IPS-18c (cell line): ENCODE results near the gene ALG3.

ENCODE experiments used
- H3K4me3 ChIP-seq: 2 replicates; pipeline ENCODE4 v1.7.0; 2013; ENCODE audit warnings: low read depth, mild to moderate bottlenecking, low read length, moderate library complexity; ENCODE audit not compliant: insufficient read depth
- H3K9me3 ChIP-seq: one replicate; pipeline ENCODE4 v1.6.1; 2013; ENCODE audit warnings: mild to moderate bottlenecking, low read length, moderate library complexity; ENCODE audit not compliant: control insufficient read depth, insufficient read depth

The ALG3 gene

DNA sequence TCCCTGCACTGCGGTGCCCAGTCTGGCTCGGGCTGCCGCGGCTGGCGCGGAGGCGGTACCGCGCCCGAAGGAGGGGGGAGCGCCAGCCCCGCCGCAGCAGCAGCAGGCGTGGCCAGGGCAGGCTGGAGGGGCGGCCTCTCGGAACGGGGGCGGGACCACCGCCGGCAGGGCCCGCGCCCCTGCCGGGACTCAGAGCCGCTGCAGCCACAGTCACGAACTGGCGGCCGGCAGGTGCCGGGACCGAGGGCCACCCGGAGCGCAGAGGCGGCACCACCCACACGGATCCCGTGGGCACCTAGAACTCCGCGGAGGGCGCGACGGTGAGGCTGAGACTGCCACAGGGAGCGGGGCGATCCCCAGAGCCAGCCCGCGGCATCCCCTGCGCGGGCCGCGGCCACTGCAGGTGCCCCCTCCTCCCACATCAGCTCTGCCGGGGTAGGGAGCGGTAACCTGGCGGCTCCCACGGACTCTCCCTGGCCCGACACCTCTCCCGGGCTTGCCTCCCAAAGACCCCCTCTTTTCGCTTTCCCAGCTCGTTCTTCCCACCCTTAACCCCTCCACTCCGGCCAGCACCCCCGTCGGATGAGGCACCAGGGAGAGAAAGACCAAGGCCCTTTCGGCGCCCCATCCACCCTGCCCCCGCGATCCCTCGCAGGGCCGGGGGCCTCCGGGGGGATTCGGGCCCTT lies 19.2 kb downstream of the ALG3 start, which contains the start of gene VWA5B2:
Gene VWA5B2, plus strand, starts transcription at position 192 of the 687 bp plus-strand sequence. CDS start 944 bp downstream, outside the sequence.
- Histone ChIP-seq H3K9me3 (peaks cover 2% of the 10 kb centered on the region), H3K4me3 (peak within 1 kb of the TSS; percentile 60)

DNA sequence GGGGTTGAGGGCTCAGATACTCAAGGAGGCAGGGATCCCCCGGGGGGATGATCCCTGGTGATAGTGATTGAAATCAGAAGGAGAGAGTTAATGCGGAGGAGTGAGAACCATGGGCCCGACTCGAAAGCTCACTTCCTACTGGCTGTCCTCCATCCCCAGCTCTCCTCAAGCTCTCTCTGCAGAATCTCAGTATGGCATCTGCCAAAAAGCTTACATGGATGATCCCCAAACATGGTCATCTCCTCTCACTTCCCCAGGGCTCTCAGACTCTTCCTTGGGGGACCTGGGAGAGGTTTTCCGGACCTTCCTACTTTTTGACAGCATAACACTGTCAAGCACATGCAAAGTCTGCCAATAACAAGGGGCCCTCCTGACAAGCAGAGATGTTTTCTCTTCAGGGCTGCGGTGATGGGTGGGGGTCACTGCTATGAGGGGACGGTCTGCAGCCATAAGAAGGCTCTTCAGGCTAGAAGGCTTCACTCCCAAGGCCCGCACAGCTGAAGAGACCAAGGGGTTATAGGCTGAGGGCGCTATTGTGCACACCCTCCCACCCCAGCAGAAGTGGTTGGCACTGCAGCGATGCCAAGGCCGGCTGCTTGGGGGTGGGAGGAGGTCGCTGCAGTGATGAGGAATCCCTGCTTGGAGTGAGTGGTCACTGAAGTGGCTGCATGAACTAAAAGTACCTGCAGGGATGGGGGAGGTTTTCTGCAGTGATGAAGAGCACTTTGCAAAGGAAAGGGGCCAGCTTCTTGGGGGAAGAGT lies 20.2 kb downstream of the ALG3 start:
- peaks cover 2% of the 10 kb centered on the region for H3K9me3 ChIP-seq
- H3K4me3 ChIP-seq: peak overlapping the region; percentile 60; the same call in 1 of the 2 replicates

DNA sequence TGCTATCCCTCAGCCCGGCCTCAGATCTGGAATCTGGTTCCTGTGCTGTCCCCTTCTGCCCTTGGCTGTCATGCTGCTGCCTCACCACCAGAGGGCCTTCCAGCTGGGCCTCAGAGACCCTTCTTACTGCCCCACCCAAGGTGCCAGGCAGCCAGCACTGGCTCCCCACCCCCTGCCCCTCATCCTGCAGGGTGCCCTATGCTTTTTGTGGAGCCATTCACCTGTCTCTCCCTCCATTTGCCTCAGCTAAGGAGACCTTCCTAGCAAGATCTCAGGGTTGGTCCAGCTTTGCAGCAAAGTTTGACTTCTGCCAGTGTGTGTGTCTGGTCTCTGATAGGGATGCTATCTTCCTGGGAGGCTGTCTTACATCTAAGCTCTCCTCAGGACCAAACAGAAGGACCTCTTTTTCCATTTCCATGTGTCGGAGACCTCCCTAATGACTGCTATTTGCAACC lies 21.3 kb downstream of the ALG3 start:
- Histone ChIP-seq H3K4me3 (no peak overlapping the region), H3K9me3 (peaks cover 2% of the 10 kb centered on the region)

DNA sequence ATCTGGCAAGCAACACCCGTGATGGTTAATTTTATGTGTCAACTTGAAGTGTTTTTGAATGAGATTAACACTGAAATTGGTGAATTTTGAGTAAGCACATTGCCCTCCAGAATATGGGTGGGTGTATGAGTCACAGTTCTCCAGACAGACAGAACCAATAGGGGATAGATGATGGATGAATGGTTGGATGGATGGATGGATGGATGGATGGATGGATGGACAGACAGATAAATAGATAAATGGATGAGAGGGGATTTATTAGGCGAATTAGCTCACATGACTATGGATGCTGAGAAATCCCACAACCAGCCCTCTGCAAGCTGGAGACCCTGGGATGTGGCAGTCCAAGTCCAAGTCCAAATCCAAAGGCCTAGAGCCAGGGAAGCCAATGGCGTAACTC lies 24.8 kb downstream of the ALG3 start:
- H3K9me3 ChIP-seq: no peaks in the 10 kb centered on the region
- no peak overlapping the region for H3K4me3 ChIP-seq

DNA sequence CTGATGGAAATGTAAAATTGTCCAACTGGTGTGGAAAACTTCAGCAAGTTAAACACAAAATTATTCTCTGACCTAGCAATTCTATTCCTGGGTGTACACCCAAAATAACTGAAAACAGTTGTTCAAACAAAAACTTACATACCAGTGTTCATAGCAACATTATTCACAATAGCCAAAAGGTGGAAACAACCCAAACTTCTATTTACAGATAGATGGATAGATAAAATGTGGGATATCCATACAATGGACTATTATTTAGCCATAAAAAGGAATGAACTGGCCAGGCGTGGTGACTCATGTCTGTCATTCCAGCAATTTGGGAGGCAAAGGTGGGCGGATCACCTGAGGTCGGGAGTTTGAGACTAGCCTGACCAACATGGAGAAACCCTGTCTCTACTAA lies 26.2 kb downstream of the ALG3 start:
- no peak overlapping the region for H3K4me3 ChIP-seq
- no peaks in the 10 kb centered on the region for H3K9me3 ChIP-seq

DNA sequence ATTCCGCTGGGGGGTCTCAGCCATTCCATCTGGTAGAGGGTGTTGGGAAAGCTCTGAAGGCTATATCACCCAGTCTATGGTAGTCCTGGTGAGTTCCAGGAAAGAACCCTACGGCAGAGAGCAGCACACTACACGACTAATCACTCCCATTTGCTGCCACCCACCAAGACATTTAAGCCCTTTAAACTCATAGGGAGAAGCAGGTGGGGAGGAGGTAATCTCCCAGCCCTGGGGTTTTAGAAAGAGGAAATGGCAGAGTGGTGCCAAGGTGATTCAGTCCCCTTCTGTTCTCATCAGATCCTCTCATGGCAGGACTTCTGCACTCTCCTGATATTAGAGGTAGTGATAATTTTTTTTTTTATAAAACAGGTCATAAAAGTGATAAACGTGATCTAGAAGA lies 29.9 kb downstream of the ALG3 start:
- no peaks in the 10 kb centered on the region for H3K9me3 ChIP-seq
- H3K4me3 ChIP-seq: no peak overlapping the region

DNA sequence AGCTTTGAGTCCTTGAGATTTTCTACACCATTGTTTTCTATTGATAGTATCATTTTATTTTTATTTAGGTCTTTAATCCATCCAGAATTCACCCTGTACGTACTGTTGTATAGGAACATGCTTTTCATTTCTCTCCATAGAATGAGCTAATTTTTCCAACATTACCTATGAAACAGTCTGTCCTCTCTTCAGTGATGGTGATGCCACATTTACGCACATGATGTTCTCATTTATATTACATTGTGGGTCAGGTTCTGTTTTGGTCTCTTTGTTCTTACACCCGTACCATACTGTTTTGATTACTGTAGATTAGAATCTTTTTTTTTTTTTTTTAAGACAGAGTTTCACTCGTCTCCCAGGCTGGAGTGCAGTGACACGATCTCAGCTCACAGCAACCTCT lies 37.0 kb downstream of the ALG3 start:
- Histone ChIP-seq H3K4me3 (no peak overlapping the region), H3K9me3 (no peaks in the 10 kb centered on the region)

DNA sequence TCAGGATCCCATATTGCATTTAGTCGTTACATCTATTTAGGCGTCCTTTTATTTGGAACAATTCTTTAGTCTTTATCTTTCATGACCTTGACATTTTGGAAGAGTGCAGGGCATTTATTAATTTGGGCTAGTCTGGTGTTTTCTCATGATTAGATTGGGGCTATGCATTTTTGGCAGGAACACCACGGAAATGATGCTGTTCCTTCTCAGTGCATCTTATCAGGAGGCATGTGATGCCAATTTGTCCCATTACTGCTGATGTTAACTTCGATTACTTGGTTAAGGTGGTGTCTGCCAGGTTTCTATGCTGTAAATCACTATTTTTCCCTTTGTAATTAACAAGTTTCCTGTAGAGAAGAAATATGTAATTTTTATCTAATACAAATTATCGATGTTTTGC lies 37.5 kb downstream of the ALG3 start:
- Histone ChIP-seq H3K4me3 (no peak overlapping the region), H3K9me3 (no peaks in the 10 kb centered on the region)

DNA sequence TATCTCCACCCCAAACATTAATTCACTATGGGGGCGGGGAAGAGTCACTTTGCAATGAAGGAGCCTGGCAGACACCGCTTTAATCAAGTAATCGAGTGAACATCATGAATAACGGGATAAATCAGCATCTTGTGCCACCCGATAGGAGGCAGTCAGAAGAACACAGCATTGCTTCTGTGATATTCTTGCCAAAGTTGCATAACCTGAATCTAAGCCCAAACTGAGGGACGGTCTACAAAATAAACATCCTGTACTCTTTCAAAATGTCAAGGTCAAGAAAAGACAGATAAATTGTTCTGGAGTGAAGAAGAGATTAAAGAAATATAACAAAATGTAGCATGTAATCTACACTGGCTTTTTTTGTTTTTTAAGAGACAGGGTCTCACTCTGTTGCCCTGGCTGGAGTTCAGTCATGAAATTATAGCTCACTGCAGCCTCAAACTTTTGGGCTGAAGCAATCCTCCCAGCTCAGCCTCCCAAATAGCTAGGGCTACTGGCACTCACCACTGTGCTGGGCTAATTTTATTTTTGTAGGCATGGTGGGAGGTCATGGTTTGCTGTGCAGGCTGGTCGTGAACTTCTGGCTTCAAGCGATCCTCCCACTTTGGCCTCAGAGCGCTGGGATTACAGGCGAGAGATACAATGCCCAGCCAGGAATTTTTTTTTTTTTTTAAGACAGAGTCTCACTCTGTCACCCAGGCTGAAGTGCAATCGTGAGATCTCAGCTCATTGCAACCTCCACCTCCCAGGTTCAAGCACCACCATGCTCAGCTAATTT lies 39.4 kb downstream of the ALG3 start:
- Histone ChIP-seq H3K9me3 (no peaks in the 10 kb centered on the region), H3K4me3 (no peak overlapping the region)

DNA sequence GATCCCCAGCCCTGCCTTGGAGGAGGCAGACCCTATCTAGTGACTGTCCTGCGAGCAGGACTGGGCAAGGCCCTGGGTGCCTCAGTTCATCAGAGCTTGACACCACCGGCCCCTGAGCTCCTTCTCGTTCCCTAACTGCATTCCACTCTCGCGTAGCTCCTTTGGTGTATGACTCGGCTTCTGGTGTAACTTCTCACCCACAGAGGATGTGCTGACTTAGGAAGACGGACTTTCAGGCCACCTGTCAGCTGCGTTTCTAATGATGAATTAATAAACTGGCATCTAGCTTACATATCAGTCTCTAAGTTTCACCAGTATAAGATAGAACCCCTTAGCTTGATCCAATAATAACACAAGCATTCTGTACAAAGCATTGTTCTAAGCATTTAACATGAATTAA lies 45.2 kb downstream of the ALG3 start:
- Histone ChIP-seq H3K9me3 (no peaks in the 10 kb centered on the region), H3K4me3 (no peak overlapping the region)

DNA sequence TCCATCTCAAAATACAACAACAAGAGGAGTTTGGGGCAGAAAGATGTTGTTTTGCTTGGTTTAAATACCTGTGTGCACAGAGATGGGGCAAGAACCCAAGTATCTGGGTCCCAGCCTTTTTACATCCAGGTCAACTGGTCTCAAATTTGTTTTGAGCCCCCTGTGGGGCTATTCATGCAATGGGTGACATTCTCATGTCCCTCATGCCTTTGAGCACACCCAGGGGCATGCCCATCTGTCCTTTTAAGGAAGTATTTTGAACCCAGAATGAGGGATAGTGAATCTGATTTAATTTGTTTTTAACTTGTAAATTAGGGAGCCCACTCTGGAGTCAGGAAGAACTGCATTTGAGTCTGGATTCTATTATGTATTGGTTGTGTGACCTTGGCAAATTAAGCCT lies 47.9 kb downstream of the ALG3 start:
- H3K4me3 ChIP-seq: no peak overlapping the region
- no peaks in the 10 kb centered on the region for H3K9me3 ChIP-seq

DNA sequence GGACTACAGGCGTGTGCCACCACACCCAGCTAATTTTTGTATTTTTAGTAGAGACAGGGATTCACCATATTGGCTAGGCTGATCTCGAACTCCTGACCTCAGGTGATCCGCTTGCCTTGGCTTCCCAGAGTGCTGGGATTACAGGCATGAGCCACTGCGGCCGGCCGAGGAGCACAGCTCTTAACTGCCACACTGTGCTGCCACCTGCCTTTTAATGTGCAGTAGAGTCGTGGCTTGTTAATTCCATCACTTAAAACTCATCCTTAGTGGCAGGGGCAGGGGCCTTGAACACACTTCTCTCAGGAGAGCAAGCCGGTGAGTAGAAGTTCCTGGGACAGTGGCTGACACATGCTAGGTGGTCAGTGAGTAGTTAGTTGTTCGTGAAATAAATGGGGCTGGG lies 50.3 kb downstream of the ALG3 start:
- Histone ChIP-seq H3K4me3 (no peak overlapping the region), H3K9me3 (no peaks in the 10 kb centered on the region)

DNA sequence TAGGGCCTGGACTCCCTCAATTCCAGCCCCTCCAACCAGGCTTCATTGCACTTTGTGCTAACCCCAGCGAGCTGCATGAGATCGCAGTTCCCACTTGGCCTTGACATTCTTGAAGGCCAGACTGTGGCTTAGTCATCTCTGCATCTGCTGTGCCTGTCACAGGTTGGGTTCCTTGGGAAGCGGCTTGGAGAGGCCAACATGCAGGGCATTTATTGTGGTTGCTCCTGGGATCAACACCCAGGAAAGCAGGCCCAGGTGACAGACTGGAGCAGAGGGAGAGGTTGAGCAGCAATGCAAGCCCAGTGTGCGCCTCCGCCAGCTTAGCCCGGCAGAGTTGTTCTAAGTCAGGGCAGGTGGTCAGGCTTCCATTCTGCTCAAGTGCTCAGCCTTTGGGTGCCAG lies 52.2 kb downstream of the ALG3 start:
- H3K4me3 ChIP-seq: no peak overlapping the region
- H3K9me3 ChIP-seq: no peaks in the 10 kb centered on the region

DNA sequence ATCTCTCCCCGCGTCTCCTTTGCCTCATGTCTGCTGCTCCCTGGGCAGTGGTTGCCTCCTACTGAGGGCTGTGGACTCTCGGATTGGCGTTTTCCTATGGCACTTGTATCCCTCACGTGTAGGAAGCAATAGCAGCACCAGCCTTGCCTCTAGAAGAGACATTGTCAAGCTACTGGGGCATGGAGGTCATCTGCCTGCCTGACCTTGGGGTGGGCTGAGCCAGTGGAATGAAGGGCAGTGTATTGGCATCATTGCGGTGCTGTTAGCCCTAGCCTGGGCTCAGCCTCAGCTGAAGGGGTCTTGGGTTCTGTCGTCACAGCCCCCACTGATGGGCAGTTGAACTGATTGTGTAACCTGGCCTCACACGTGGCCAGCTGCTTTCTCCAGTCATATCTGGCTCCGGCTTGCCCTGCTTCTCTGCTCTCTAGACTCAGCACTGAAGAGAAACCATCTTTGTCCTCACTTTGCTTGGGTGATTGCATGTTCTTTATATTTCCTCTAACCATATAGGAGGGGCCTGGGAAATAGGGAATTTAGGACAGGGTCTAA lies 54.7 kb downstream of the ALG3 start:
- Histone ChIP-seq H3K4me3 (no peak overlapping the region), H3K9me3 (no peaks in the 10 kb centered on the region)

DNA sequence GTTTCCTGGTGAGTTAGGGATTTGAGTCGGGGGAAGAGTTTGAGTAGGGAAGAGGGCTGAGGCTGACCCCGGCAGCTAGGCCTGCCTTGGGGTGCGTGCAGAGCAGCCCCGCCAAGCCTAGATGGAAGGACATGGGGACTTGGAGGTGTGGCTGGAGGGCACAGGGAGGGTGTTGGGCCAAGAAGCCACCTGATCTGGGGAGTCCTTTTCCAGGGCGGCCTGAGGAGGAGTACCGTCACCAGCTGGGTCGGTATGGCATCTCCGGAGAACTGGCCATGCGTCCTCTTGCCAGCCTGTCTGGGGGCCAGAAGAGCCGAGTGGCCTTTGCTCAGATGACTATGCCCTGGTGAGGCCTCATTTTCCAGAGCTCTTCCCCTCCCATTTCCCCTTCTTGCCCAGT lies 55.9 kb downstream of the ALG3 start:
- H3K4me3 ChIP-seq: no peak overlapping the region
- no peaks in the 10 kb centered on the region for H3K9me3 ChIP-seq
